PC-9 (cell line): ENCODE measurements around the gene NID2.

Experiments
- EZH2 ChIP-seq: fragments of 200-600 bp; sonication (generic); IDR thresholded peaks from 2 replicates; pipeline ENCODE4 v1.8.0; 2017; ENCODE audit warnings: antibody characterized with exemption, low read depth
- TF ChIP-seq, protein P1 (sequence below): fragments of 200-600 bp; sonication (generic); conservative IDR thresholded peaks from 2 replicates; pipeline ENCODE4 v1.6.1; 2017; ENCODE audit warnings: mixed run types, antibody characterized with exemption, mild to moderate bottlenecking, moderate library complexity

DNA sequence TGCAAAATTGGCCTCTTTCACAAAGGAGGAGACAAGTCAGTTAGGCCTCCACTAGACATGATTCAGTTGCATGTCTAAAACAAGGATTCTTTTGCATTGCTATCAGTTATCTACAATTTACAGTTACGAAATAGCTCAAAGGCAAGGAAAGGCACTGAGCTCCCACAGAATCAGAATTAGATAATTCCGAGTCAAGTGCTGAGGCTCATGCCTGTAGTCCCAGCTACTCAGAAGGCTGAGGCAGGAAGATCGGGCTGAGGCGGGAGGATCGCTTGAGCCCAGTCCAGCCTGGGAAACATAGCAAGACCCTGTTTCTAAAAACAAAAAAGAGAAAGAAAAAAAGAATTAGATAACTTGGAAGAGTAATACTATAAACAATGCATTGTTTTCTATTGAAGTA, 91.8 kb downstream of the NID2 start:
- TF ChIP-seq, protein P1, sequence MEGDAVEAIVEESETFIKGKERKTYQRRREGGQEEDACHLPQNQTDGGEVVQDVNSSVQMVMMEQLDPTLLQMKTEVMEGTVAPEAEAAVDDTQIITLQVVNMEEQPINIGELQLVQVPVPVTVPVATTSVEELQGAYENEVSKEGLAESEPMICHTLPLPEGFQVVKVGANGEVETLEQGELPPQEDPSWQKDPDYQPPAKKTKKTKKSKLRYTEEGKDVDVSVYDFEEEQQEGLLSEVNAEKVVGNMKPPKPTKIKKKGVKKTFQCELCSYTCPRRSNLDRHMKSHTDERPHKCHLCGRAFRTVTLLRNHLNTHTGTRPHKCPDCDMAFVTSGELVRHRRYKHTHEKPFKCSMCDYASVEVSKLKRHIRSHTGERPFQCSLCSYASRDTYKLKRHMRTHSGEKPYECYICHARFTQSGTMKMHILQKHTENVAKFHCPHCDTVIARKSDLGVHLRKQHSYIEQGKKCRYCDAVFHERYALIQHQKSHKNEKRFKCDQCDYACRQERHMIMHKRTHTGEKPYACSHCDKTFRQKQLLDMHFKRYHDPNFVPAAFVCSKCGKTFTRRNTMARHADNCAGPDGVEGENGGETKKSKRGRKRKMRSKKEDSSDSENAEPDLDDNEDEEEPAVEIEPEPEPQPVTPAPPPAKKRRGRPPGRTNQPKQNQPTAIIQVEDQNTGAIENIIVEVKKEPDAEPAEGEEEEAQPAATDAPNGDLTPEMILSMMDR, result no peak
- no peak for TF ChIP-seq EZH2
